Measurements from ENCODE around the gene CHST12.
"Not testable (repeated sequence)": the region's sequence is repeated elsewhere in the genome, so short reads cannot be mapped to it uniquely, and the experiment has no call there.

Gene CHST12

DNA sequence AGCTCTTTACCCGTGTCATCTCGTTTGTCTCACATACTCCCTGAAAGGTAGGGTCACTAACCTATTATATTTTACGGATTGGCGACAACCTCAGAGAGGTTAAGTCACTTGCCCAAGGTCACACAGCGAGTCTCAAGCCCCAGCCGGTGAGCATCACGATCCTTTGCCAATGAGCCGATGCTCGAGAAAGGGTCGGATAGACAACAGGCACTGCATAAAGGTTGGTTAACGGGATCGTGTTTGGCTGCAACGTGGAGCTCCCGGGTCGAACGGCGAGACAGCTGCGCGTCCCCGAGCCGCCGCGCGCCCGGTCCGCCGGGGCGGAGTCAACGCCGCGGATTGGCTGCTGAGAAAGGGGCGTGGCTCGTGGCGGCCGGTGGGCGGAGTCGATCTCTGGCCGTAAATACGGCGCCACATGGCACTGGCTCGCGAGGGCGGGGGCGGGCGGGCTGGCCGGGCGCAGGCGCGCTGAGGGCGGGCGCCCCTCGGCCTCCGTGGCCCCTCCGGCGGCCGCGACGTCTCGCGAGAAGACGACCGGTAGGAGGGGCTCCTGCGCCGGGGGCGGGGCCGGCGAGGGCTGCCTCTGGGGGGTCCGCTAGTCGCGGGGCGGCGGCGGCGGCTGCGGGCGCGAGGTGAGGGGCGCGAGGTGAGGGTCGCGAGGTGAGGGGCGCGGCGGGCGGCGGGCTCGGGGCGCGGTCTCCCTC, at the start of gene CHST12:
Gene CHST12 (plus strand): TSS at position 598 of the 704 bp plus-strand sequence. CDS start 29,029 bp downstream, outside the sequence.
- DNase-seq = peak; percentile 88

DNA sequence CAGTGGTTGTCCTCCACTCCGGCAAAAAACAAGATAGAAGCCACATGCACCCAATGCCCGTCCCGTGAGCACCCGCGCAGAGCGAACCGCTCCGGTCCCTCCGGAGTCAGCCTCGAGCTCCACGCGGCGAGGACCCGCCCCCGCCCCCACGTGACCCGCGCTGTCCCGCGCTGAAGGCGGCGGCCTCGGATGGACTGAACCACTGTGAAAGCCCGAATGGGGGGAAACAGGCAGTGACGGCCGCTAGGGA, 49.5 kb upstream of the CHST12 start:
- peak; percentile 88 for DNase-seq

DNA sequence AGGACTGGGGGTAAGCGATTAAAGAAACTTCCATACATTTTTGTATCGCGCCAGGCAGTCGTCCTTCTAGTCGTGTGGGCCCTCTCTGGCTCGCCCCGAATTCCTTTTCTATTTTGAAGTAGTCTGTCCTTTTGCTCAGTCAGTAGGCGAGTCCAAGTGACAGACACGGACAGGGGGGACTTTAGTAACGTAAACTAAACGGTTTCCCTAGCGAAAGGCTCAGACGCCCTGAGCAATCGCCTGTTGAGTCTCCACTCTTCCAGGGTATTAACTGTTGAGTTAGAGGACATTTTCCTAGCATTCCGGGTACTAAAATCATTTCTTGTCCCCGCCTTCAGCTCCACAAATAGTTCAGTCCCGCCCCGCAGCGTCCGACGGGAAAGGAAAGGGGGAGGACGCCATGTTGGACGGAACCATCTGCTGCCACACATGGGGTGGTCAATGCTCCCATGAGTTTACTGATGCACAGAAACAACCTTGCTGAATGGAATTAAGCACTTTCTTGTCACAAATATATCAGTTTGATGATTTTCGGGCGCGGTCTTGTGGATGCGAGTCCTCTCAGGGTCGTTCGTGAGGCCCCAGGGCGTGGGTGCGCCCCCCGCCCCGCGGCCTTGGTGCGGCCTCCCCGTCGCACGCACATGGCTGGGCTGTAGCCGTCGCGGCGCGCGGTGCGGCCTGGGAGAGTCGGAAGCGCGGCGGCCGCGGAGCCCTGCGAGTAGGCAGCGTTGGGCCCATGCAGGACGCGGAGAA, 49.0 kb upstream of the CHST12 start, which contains the start of gene EIF3B:
Gene EIF3B (plus strand): TSS at position 642 of the 753 bp plus-strand sequence. CDS start 95 bp downstream, at position 737.
- peak; percentile 92 for DNase-seq

DNA sequence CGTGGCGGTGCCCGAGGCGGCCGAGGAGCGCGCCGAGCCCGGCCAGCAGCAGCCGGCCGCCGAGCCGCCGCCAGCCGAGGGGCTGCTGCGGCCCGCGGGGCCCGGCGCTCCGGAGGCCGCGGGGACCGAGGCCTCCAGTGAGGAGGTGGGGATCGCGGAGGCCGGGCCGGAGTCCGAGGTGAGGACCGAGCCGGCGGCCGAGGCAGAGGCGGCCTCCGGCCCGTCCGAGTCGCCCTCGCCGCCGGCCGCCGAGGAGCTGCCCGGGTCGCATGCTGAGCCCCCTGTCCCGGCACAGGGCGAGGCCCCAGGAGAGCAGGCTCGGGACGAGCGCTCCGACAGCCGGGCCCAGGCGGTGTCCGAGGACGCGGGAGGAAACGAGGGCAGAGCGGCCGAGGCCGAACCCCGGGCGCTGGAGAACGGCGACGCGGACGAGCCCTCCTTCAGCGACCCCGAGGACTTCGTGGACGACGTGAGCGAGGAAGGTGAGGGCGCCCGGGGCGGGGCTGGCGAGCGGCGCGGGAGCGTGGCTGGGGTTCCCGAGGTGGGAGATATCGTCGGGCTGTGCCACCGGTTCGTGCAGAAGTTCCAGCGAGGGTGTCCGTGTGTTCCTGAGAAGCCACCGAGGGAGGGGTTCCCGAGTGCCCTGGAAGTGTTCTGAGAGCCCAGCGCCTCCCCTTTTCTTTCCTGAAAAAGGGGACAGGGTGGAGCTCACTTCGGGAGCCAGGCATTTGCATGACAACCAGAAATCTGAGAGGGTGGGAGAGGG, 48.3 kb upstream of the CHST12 start:
- DNase-seq = no peak

DNA sequence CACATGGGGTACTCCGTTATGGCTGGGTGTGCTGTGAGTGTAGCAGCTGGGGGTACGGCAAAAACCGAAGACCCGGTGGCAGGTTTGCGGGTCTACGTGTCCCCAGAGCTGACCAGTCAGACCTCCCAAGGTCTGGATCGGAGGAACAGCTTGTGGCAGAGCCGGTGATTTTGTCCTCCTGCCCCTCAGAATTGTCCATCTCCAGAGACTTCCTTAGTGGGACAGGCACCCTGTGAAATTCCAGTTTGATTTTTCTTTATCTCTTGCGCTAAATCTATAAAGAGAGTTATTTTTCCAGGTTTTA, 47.8 kb upstream of the CHST12 start:
- no peak for DNase-seq

DNA sequence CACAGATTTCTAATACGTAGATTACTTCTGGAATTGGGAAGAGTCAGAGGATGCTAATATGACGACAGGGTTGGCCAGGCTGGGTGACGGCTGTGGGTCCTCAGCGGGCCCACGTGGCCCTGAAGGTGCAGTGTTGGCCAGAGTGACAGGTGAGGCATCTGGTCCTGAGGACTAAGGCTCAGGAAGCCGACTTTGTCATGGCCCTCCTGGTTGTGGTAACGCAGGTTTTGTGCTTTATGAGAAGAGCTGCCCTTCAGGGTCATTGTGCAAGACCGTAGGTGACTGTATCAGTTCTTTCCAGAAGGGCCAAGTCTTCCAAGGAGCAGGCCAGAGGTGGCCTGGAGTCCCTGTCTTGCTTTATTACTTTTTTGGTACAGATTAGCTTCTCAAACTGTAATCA, 46.2 kb upstream of the CHST12 start:
- no peak for DNase-seq

DNA sequence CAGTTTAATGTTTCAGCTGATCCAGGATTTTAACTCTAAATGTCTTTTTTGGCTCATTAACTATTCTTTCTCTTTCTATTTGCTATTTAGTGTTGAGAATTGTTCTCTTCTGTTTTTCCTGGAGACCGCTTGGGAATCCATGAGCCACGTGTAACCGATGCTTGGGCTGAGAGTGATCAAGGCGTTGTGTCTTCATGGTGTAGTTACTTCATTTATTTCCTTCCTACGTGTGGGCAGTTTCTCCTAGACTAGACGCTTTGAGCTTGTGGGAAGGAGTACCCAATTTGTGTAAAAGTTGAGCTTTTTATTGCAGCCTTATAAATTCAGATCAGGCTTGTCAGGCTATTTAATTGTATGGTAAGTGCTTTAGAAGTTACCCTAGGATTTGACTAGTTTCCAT, 45.8 kb upstream of the CHST12 start:
- DNase-seq = no peak

DNA sequence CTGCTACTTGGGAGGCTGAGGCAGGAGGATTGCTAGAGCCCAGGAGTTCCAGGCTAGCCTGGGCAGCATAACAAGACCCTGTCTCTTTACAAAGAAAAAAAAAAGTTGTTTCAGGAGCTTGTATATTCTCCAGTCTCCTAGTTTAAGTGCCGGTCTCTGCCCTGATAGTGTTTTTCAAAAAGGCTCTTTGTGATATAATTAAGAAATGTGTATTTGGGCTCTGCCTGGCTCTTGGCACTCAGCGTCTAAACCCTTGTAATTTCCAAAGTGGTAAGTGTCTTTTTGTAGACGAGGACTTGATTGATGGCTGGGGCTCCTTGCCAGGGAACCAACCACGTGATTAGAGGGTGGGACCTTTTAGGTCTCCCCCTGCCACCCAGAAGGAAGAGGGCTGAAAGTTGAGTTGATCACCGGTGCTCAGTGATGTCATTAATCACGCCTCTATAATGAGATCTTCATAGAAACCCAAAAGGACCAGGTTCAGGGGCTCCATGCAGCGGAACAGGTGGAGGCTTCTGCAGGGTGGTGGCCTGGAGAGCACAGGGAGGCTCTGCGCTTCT, 44.4 kb upstream of the CHST12 start:
- DNase-seq = peak; percentile 67

DNA sequence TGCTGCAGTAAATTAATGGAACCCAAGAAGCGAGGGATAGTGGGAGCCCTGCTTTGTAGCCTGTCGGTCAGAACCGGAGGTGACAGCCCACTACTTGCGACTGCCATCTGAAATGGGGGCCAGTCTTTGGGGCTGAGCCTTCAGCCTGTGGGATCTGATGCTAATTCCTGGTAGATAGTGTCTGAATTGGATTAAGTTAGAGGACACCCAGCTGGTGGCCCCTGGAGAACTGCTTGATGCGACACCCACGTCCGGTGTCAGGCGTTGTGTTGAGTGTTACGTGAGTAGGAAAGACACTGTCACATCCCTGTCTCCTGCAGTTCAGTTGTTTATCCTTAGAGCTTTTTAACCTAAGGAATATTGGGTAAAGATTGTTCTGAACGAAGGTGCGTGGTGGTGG, 43.8 kb upstream of the CHST12 start:
- no peak for DNase-seq

DNA sequence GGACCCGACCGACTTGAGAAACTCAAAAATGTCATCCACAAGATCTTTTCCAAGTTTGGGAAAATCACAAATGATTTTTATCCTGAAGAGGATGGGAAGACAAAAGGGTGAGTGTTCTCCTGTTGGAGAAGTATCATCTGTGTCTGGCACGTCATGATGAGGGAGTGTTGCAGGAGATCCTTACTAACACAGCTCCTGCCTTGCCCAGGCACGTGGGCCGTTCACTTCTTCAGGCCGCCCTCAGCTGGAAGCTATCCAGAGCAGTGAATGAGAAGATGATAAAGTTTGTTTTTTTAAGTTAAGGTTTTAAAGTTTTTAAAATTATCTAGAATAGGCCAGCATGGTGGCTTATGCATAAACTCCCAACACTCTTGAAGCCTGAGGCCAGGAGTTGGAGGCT, 42.6 kb upstream of the CHST12 start:
- no peak for DNase-seq

DNA sequence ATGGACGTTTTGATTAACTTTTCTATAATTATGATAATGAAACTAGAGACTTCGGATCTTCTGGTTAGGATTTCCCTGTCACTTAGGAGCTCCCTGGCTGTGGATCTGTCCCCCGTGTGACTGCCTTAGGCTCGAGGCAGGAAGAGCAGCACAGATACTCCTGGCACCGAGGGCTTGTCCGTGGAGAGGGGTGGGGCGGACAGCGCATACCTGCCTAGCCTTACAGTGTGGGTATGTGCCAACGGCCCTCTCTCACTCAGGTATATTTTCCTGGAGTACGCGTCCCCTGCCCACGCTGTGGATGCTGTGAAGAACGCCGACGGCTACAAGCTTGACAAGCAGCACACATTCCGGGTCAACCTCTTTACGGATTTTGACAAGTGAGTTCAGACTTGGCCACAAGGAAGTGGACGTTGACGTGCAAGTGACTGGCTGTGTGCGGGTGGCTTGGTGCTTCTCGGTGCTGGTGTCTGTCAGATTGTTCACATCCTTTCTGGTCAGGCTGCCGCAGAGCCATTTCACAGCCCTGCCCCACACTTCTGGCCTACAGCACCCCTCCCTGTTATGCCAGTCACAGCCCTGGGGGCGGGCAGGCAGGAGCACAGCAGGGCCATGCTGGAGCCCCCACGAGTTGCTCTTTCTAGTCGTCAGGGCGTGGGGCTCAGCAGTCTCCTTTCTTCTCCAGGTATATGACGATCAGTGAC, 40.9 kb upstream of the CHST12 start:
- no peak for DNase-seq

DNA sequence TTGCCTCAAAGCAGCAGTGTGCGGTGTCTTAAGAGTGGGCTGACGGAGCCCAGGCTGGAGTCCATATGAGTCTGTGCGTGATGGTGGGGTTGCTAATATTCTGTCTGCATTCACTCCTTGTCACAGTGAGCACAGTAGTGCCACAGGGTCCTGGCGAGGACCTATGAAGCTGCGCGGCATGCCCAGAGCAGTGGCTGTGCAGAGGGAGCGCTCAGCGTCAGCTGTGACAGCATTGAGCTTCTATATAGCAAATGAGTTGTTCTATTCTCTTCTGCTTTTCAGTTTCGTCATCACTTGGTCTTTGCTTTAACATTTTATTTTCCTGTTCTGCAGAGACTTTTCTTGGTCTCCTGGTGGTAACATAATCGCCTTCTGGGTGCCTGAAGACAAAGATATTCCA, 34.3 kb upstream of the CHST12 start:
- no peak for DNase-seq

DNA sequence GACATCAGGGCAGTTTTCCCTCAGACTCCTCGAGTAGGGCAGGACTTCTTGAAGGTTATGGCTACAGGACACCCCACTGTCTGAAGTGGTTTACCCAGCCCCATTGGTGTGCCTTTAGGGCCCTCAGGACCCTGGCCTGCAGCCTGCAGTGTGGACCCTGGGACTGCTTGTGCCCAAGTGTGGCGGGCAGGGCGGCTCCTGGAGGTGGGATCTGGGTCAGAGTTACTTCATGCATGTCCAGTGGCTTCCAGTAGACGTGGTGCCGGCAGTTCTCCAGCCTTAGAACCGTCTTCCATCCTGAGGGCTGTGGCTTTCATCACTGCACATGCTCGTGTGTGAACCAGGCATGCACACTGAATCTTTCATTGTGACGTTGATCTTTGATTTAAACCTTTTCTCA, 32.1 kb upstream of the CHST12 start:
- no peak for DNase-seq

DNA sequence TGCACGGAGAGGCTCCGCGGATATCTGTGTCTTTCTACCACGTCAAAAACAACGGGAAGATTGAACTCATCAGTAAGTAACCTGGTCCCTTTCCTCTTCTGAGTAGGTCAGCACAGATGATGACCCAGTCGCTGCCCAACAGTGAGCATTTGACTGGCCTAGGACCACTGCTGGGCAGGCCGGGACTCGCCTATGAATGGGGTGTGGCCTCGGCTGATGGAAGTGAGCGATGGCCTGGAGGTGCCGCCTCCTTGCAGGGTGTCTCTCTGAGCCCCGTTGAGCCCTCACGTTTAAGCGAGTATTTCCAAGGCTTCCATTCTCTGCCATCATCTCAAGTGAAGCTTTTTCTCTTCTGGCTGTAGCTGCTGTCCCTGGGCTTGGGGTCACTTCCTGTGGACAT, 30.7 kb upstream of the CHST12 start:
- DNase-seq = no peak

DNA sequence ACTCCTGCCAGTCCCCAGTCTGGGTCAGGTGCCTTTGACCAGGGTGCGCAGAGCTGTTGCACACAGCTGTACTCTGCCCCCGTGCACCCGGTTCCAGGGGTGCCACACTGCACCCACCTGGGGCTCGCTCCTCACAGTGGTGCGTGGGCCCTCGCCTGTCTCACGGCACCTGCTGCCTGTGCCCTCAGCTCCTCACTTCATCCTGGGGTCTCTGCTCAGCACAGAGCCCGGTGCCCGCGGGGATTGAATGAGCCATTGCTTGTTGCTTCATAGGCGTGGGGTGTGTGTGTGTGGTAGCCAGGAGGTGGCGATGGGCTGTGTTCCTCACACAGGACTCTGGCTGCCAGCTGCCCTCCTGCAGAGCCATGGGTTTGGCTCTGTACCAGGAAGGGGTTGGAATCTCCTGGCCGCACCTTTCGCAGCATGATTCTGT, 30.3 kb upstream of the CHST12 start:
- no peak for DNase-seq

DNA sequence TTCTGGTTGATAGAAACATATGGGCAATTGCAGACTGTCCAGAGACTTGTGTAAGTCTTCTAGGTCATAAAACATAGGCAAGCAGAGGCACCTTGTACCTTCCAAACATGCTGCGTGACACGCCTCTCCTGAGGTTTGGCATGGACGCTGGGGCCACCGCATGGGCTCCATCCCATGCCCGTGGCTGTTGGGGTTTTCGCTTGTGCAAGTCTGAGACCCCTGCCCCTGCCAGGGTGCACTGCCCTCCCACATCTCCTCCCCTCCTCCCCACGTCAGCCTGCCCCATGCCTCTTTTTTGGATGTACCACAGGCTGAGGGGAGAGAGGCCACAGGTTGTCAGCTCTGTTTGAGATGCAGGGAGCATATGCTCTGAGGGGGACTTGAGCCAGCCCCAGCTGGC, 29.8 kb upstream of the CHST12 start:
- no peak for DNase-seq

DNA sequence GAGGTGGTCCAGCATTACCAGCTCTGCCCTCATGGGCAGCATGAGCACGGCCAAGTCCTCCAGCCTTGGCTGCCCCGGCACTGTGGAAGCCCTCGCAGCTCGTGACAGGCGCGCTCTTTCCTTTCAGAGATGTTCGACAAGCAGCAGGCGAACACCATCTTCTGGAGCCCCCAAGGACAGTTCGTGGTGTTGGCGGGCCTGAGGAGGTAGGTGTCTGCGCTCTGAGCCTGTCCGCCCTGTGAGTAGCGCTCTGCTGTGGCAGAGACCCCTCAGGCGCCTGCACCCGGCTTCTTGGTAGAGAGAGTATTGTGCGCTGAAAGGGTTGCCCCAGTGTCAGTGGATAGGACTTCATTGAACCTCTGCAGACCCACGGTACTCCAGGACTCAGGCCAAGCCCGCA, 29.0 kb upstream of the CHST12 start:
- no peak for DNase-seq

DNA sequence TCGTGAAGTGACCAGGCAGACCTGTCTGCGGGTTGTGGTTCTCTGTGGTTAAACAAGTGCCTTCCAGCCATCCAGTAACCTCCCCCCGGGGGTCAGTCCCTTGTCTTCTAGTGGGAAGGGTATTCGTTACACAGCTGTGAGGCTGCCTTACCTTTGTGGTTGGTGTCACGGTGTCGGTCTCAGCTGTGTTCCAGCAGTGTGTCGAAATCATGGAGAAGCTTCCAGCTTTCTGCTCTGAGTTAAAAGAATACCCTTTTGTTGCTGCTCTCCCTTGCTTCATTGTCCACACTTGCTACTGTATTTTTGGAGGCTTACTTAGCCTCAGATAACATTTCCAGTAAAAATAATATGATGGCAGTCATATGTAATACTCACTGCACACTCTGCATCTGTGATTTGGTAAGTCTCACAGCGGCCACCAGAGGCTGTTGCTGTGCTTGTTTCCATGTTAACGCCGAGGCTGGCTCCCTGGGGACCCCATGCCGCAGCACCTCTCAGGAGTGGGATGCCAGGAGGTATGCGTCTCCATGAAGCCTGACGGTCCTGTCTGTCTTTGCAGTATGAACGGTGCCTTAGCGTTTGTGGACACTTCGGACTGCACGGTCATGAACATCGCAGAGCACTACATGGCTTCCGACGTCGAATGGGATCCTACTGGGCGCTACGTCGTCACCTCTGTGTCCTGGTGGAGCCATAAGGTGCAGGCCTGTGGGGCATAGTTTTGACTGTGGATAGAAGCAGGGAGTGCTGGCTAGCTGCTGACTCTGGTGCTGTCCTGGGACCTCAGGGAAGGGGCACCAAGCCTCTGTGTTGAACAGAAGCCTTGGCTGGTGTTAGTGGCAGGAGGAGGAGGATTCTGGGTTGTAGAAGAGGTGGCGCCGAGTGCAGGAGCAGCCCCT, 28.3 kb upstream of the CHST12 start:
- no peak for DNase-seq

DNA sequence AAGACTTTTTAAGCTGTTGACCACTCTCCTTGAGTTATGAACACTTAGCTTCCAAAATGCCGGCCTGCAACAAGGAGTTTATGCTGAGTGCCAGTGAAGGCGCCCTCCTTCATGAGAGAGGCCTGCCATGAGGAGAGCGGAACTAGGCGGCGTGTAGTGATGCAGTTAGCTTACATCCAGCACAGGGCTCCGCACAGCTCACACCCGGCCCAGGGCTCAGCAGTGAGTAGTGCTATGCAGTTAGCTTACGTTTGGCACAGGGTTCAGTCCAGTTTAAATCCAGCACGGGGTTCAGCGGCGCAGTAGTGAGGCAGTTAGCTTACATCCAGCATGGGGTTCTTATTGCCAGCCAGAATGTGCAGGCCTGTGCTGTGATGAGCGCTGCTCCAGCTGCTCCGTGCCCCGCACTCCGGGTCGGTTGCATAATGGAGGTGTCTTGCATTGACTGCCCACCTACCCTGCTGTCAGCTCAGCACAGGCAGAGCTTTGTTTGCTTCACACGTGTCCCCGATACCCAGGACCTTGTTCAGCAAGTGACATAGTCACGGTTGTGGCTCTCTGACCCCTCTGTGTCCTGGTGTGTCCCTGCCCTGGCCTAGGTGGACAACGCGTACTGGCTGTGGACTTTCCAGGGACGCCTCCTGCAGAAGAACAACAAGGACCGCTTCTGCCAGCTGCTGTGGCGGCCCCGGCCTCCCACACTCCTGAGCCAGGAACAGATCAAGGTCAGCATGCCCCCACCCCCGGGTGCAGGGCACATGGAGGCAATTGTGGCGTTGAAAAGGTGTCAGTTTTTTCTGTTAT, 26.9 kb upstream of the CHST12 start:
- DNase-seq = no peak

DNA sequence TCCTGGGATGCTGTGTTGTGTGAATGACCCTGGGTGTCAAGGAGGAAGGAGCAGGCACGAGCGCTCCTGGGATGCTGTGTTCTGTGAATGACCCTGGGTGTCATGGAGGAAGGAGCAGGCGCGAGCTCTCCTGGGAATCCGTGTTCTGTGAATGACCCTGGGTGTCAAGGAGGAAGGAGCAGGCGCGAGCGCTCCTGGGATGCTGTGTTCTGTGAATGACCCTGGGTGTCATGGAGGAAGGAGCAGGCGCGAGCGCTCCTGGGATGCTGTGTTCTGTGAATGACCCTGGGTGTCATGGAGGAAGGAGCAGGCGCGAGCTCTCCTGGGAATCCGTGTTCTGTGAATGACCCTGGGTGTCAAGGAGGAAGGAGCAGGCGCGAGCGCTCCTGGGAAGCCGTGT, 25.9 kb upstream of the CHST12 start:
- not testable (repeated sequence) for DNase-seq

DNA sequence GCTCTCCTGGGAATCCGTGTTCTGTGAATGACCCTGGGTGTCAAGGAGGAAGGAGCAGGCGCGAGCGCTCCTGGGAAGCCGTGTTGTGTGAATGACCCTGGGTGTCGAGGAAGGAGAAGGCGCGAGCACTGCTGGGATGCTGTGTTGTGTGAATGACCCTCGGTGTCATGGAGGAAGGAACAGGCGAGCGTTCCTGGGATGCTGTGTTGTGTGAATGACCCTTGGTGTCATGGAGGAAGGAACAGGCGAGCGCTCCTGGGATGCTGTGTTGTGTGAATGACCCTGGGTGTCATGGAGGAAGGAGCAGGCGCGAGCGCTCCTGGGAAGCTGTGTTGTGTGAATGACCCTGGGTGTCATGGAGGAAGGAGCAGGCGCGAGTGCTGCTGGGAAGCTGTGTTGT, 25.3 kb upstream of the CHST12 start:
- not testable (repeated sequence) for DNase-seq

Data from NCI-H1105 treated with DMSO at 0.1 percent for 48 hours (cell line).